Activated gamma-delta T cell treated with anti-CD3 and anti-CD28 coated beads, Interleukin-2, amount 50 U/mL, for 16 hours (primary cell): ENCODE measurements around the gene DMD.
"Not testable (repeated sequence)": the region's sequence is repeated elsewhere in the genome, so short reads cannot be mapped to it uniquely, and the experiment has no call there.

ENCODE experiments used
- DNase-seq: peaks from one replicate; pipeline ENCODE4 v3.0.0-alpha.2; 2020; ENCODE audit warnings: low read depth

DMD gene

GRCh38 chrX:32268207-32268606, 943.1 kb downstream of the DMD start:
- DNase-seq = no peak

- DNase-seq = no peak
Observed at GRCh38 chrX:32267796-32268195, 943.6 kb downstream of the DMD start.

- not testable (repeated sequence) for DNase-seq
Observed at GRCh38 chrX:32246675-32247074, 964.7 kb downstream of the DMD start.

GRCh38 chrX:32195611-32196010, 1015.7 kb downstream of the DMD start:
- no peak for DNase-seq

GRCh38 chrX:32191316-32191715, 1020.0 kb downstream of the DMD start:
- DNase-seq = no peak

GRCh38 chrX:32185160-32185559, 1026.2 kb downstream of the DMD start:
- DNase-seq = no peak

GRCh38 chrX:32183066-32183465, 1028.3 kb downstream of the DMD start:
- DNase-seq = no peak

- no peak for DNase-seq
Observed at GRCh38 chrX:32176510-32176909, 1034.8 kb downstream of the DMD start.

GRCh38 chrX:32170481-32170880, 1040.9 kb downstream of the DMD start:
- DNase-seq = no peak

GRCh38 chrX:32155044-32155638, 1056.2 kb downstream of the DMD start:
- no peak for DNase-seq

- DNase-seq = no peak
Observed at GRCh38 chrX:32153585-32153984, 1057.8 kb downstream of the DMD start.

GRCh38 chrX:32150141-32150540, 1061.2 kb downstream of the DMD start:
- no peak for DNase-seq

- no peak for DNase-seq
Observed at GRCh38 chrX:32141841-32142240, 1069.5 kb downstream of the DMD start.

GRCh38 chrX:32139476-32139875, 1071.9 kb downstream of the DMD start:
- no peak for DNase-seq

GRCh38 chrX:32137525-32137924, 1073.8 kb downstream of the DMD start:
- DNase-seq = no peak

- no peak for DNase-seq
Observed at GRCh38 chrX:32126997-32127396, 1084.4 kb downstream of the DMD start.

GRCh38 chrX:32118832-32119231, 1092.5 kb downstream of the DMD start:
- DNase-seq = no peak

GRCh38 chrX:32116047-32116446, 1095.3 kb downstream of the DMD start:
- DNase-seq = no peak

- DNase-seq = no peak
Observed at GRCh38 chrX:32087663-32088062, 1123.7 kb downstream of the DMD start.

GRCh38 chrX:32084757-32085156, 1126.6 kb downstream of the DMD start:
- DNase-seq = no peak

GRCh38 chrX:32048285-32048684, 1163.1 kb downstream of the DMD start:
- no peak for DNase-seq

GRCh38 chrX:32045149-32045548, 1166.2 kb downstream of the DMD start:
- DNase-seq = no peak

GRCh38 chrX:32041181-32041580, 1170.2 kb downstream of the DMD start:
- no peak for DNase-seq

GRCh38 chrX:32026772-32027171, 1184.6 kb downstream of the DMD start:
- no peak for DNase-seq

- DNase-seq = no peak
Observed at GRCh38 chrX:32024072-32024471, 1187.3 kb downstream of the DMD start.
